Right renal pelvis (tissue), 4 donors: ENCODE results near the gene ZIK1. TPM values are rescaled to one million over a fixed set of nuclear protein-coding genes. Genes with fewer than 3 reads are reported as not detected.

ENCODE experiments used
- DNase-seq, 4 donors: peaks; one replicate each; pipeline ENCODE4 v3.0.0-alpha.2; 2013; ENCODE audit warnings: low read depth in 4 of 4, low spot score in 3 of 4, missing footprints in 1 of 4
- polyA plus RNA-seq, 4 donors: library from polyadenylated mRNA; unstranded; fragments of 120-200 nt; gene quantifications; one replicate each; pipeline ENCODE4 v1.2.1, GENCODE V29; 2013; ENCODE audit not compliant: insufficient read length in 4 of 4

ZIK1 gene
- polyA plus RNA-seq, 4 donors, result 16.3 to 21.1 (median 18.8) TPM

- DNase-seq, result no peak
Measured at GRCh38 chr19:57606931-57607330, 23.0 kb downstream of the ZIK1 start.

GRCh38 chr19:57611113-57611512, 27.2 kb downstream of the ZIK1 start:
- DNase-seq, result no peak

GRCh38 chr19:57613941-57614743, 30.2 kb downstream of the ZIK1 start, which contains the start of gene ZNF134:
Gene ZNF134 (plus strand): TSS chr19:57614242. CDS start chr19:57619469, 5,227 bp downstream.
- DNase-seq, result peak; percentile 87 to 91 (median 88)

- DNase-seq, result no peak
Measured at GRCh38 chr19:57615346-57615745, 31.4 kb downstream of the ZIK1 start.

GRCh38 chr19:57620673-57621348, 36.9 kb downstream of the ZIK1 start:
- DNase-seq, result no peak

GRCh38 chr19:57623091-57623490, 39.1 kb downstream of the ZIK1 start:
- DNase-seq, result no peak

GRCh38 chr19:57632987-57633831, 49.3 kb downstream of the ZIK1 start, which contains the start of gene ZNF211:
Gene ZNF211 (plus strand): TSS chr19:57633168. CDS start chr19:57633347, 179 bp downstream.
- DNase-seq, result peak; percentile 91 to 95 (median 92)

GRCh38 chr19:57633832-57634131, 49.8 kb downstream of the ZIK1 start:
- DNase-seq, result no peak

- DNase-seq, result no peak
Measured at GRCh38 chr19:57637379-57637778, 53.4 kb downstream of the ZIK1 start.

GRCh38 chr19:57641715-57642234, 57.8 kb downstream of the ZIK1 start:
- no peak for DNase-seq

GRCh38 chr19:57642396-57643046, 58.6 kb downstream of the ZIK1 start:
- no peak for DNase-seq

Other genes starting within 250 kb of the ZIK1 start
- 10 to 100 TPM; 14.7 to 19.4 (median 18.2) TPM for gene ZNF304, start 232.9 kb upstream of the ZIK1 start, polyA plus RNA-seq
- 10 to 100 TPM; 16.5 to 18.9 (median 17.8) TPM for gene TRAPPC2B, start 220.6 kb upstream of the ZIK1 start, polyA plus RNA-seq
- 1 to 10 TPM; 4.5 to 6.9 (median 5.6) TPM for gene ZNF547, start 220.6 kb upstream of the ZIK1 start, polyA plus RNA-seq
- 10 to 100 TPM; 18.0 to 22.4 (median 21.1) TPM for gene ZNF548, start 194.3 kb upstream of the ZIK1 start, polyA plus RNA-seq
- 10 to 100 TPM in 3 of 4 donors, 1 to 10 TPM in 1; 9.6 to 13.7 (median 11.1) TPM for gene ZNF17, start 173.0 kb upstream of the ZIK1 start, polyA plus RNA-seq
- gene ZNF749, start 148.8 kb upstream of the ZIK1 start, polyA plus RNA-seq, result 10 to 100 TPM; 10.1 to 15.8 (median 12.6) TPM
- 1 to 10 TPM; 2.5 to 4.2 (median 3.2) TPM for gene VN1R1, start 127.0 kb upstream of the ZIK1 start, polyA plus RNA-seq
- 10 to 100 TPM; 18.6 to 25.4 (median 22.1) TPM for gene ZNF772, start 106.6 kb upstream of the ZIK1 start, polyA plus RNA-seq
- 10 to 100 TPM; 17.4 to 24.3 (median 20.8) TPM for gene ZNF419, start 96.4 kb upstream of the ZIK1 start, polyA plus RNA-seq
- 10 to 100 TPM; 11.3 to 13.0 (median 11.6) TPM for gene ZNF773, start 84.2 kb upstream of the ZIK1 start, polyA plus RNA-seq
- 10 to 100 TPM; 12.5 to 14.7 (median 13.5) TPM for gene ZNF549, start 56.8 kb upstream of the ZIK1 start, polyA plus RNA-seq
- 10 to 100 TPM; 20.6 to 25.9 (median 22.2) TPM for gene ZNF550, start 24.3 kb upstream of the ZIK1 start, polyA plus RNA-seq
- gene ZNF416, start 5.2 kb upstream of the ZIK1 start, polyA plus RNA-seq, result 1 to 10 TPM; 7.8 to 9.8 (median 9.5) TPM
- gene ZNF530, start 15.7 kb downstream of the ZIK1 start, polyA plus RNA-seq, result 1 to 10 TPM; 4.3 to 5.3 (median 5.1) TPM
- gene ZNF134, start 30.1 kb downstream of the ZIK1 start, polyA plus RNA-seq, result 10 to 100 TPM; 25.6 to 28.3 (median 26.8) TPM
- 10 to 100 TPM; 26.8 to 49.0 (median 34.0) TPM for gene ZNF211, start 49.0 kb downstream of the ZIK1 start, polyA plus RNA-seq
- gene ZSCAN4, start 84.8 kb downstream of the ZIK1 start, polyA plus RNA-seq, result under 1 TPM in 1 of 4 donors, not detected in 3; 0.05 TPM
- gene ZNF551, start 97.8 kb downstream of the ZIK1 start, polyA plus RNA-seq, result 10 to 100 TPM; 12.6 to 16.3 (median 15.2) TPM
- gene ZNF154, start 125.1 kb downstream of the ZIK1 start, polyA plus RNA-seq, result 10 to 100 TPM; 24.8 to 30.9 (median 29.8) TPM
- 10 to 100 TPM; 15.6 to 20.8 (median 19.0) TPM for gene ZNF671, start 143.5 kb downstream of the ZIK1 start, polyA plus RNA-seq
- 10 to 100 TPM; 31.8 to 40.0 (median 37.2) TPM for gene ZNF776, start 162.7 kb downstream of the ZIK1 start, polyA plus RNA-seq
- 10 to 100 TPM; 19.7 to 23.8 (median 20.9) TPM for gene ZNF586, start 185.5 kb downstream of the ZIK1 start, polyA plus RNA-seq
- 10 to 100 TPM; 14.4 to 19.5 (median 15.7) TPM for gene ZNF552, start 230.8 kb downstream of the ZIK1 start, polyA plus RNA-seq
- gene ZNF587B, start 246.2 kb downstream of the ZIK1 start, polyA plus RNA-seq, result 10 to 100 TPM; 11.3 to 14.1 (median 13.6) TPM